ENCODE measurements around the gene KIF1B. TPM values are rescaled to one million over a fixed set of nuclear protein-coding genes. Genes with fewer than 3 reads are reported as not detected.

KIF1B gene
- total and polyA plus RNA-seq, 9 of the 15 experiments (the other 6 are each of a cell fraction or from before 2014, with no cell fraction given), result 2.8 to 19.8 (median 11.9) TPM

DNA sequence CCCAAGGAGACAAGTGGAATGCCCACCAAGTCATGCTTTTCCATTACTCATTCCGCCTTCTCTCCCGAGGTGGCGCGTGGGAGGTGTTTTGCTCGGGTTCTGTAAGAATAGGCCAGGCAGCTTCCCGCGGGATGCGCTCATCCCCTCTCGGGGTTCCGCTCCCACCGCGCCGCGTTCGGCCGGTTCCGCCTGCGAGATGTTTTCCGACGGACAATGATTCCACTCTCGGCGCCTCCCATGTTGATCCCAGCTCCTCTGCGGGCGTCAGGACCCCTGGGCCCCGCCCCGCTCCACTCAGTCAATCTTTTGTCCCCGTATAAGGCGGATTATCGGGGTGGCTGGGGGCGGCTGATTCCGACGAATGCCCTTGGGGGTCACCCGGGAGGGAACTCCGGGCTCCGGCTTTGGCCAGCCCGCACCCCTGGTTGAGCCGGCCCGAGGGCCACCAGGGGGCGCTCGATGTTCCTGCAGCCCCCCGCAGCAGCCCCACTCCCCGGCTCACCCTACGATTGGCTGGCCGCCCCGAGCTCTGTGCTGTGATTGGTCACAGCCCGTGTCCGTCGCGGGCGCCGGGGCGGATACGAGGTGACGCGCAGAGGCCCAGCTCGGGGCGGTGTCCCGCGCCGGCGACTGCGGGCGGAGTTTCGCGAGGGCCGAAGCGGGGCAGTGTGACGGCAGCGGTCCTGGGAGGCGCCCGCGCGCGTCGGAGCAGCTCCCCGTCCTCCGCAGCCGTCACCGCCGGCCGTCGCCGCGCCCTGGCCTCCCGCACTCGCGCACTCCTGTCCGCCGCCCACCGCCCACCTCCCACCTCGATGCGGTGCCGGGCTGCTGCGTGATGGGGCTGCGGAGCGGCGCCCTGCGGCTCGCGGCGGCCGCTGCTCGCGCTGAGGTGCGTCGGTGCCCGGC is at the start of gene KIF1B (continued):
- TF ChIP-seq ZBTB11 (CRISPR knock-in tag; IDR thresholded peaks at IDR 0.05) (peak in 1 of 3 experiments; percentile 4; a peak in 1 of 6 replicates), RCOR1 (IDR thresholded peaks at IDR 0.05; ENCODE audit: borderline replicate concordance in 1 of 2, low read depth in 2 of 2, low read length in 2 of 2) (peak in 1 of 2 experiments; percentile 6; a peak in 1 of 4 replicates), ZNF77 (CRISPR knock-in tag; IDR thresholded peaks at IDR 0.05) (no peak), XRCC3 (IDR thresholded peaks at IDR 0.05) (no peak), CSDE1 (IDR thresholded peaks at IDR 0.05) (no peak; a peak in 1 of 4 replicates), PTBP1 (IDR thresholded peaks at IDR 0.05; ENCODE audit: low read depth, low read length) (0 out of 2 replicates have a peak, but pooled peaks have one; percentile 14), SLC30A9 (CRISPR knock-in tag; IDR thresholded peaks at IDR 0.05) (no peak), PRPF4 (IDR thresholded peaks at IDR 0.05; ENCODE audit: insufficient read depth, low read depth, low read length, poor library complexity, severe bottlenecking) (no peak), BCLAF1 (IDR thresholded peaks at IDR 0.05; ENCODE audit: borderline replicate concordance in 1 of 2, control insufficient read depth in 1 of 2, low read depth in 2 of 2, low read length in 1 of 2) (no peak), STAG1 (CRISPR knock-in tag; IDR thresholded peaks at IDR 0.05; ENCODE audit: borderline replicate concordance) (no peak), MEF2D (tag; conservative IDR thresholded peaks at IDR 0.05; ENCODE audit: low read depth) (no peak), IRF1 (CRISPR knock-in tag; IDR thresholded peaks at IDR 0.05; ENCODE audit: borderline replicate concordance) (no peak), ATF7 (IDR thresholded peaks at IDR 0.05) (peak; percentile 94), ETV1 (tag; conservative IDR thresholded peaks at IDR 0.05; ENCODE audit: low read depth) (peak; percentile 48; the same call in 1 of the 2 replicates), ZBTB34 (CRISPR knock-in tag; IDR thresholded peaks at IDR 0.05) (no peak)
